HTERT RPE-1 (cell line): ENCODE data around the gene CTR9.

Experiments
- in situ Hi-C: fragments of 300-500 bp; cut with MboI; formaldehyde crosslinking; loops from 4 replicates; pipeline ENCODE4 v1.14.3; 2020; ENCODE audit warnings: low sequenced_read_pairs

The CTR9 gene

DNA sequence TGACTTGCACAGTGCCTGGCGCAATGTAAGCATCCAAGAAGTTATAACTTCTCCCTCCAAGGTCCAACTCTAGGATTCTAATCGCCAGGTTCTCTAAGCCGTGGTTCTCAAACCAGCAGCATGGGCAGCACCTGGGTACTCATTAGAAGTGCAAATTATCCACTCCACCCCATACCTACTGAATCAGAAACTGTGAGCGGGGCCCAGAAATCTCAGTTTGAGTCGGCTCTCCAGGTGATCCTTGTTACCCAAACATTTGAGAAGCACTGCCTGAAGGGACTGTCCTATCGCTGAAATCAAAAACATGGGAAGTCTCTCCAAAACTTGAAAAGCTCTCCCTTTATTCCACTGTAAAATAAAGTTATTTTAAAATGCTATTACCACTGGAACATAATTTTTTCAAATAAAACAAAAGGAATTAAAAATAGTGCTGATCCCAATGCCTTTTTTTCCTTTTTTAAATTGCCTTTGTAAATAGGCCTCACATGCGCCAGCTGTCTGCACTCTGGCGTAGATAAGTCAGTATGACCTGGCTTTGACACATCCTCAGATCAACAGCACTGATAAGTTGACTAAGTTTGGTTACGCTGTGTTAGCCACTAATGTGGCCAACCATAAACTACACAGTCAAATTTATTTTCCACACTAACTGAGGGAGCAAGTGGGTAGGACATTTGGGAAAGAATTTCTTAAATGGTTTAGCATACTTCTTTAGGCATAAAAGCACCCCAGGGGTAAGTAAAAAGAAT lies 8.4 kb upstream of the CTR9 start:
- in situ Hi-C loops: no loop called here

DNA sequence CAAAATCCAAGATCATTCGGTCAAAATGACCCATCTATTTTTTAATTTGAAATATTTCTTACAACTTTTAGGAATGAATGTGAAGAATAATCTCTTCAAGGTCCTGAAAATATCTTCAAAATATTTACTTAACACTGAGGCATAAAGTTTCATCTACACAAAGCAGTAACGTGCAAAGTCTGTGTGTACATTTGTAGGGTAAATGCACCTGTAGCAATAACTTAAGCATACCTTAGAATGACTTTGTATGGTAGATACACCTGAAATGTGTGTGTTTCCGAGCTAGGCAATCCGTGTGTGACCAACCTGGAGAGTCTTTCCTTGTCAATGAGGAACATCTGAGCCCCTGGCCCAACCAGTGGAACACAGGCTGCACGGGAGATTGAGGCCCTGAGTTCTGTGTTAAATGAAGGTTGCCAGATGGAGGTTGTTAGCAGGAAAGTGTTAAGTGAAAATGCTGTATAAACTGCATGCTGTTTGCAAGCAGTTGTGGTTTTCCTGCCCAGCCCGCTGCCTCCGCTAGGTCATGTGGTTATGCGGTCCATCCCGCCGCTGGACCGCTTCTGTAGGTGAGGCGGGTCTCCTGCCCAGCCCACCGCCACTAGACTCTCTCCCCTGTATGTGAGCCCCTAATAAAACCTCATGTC lies 7.6 kb upstream of the CTR9 start:
- in situ Hi-C loops: no loop called here

DNA sequence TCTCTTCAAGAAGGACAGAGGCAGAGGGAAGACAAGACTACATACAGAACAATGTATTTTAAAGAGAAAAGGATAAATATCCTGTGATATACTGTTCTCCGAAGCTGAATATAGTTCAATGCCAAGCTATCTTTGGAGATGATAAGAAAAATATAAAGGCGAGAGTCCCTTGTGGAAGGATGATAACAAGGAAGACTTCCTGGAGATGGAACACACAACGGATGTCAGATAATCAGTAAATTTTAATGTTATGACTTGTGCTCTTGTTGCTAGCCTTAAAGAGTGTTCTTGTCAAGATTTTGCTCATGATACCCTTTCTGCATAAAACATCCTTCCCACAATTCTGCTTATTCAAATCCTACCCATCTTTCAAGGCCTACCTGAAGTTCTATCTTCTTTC lies 6.8 kb upstream of the CTR9 start:
- in situ Hi-C loops: no loop called here

- in situ Hi-C loops: no loop called here
Measured at GRCh38 chr11:10746871-10747270, 4.2 kb upstream of the CTR9 start.

- in situ Hi-C loops: no loop called here
Measured at GRCh38 chr11:10747733-10748132, 3.3 kb upstream of the CTR9 start.

- in situ Hi-C loops: no loop called here
Measured at GRCh38 chr11:10749476-10749875, 1.6 kb upstream of the CTR9 start.

DNA sequence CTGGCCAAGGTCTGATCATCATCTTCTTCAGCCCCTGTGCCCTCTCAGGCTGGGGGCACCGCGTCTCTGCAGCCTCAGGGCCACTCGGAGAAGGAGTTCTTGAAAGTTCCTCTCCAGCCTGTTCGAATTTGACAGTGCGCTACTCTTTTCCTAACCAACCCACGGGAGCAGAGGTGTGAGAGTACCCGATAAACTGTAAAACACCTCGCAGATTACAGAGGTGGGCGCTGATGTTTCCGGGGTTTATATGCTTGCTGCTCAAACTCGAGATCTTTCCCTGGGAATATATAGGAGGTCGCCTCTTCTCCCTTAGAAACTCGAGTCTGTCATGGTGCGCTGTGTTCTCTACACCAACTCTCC lies 515 bp downstream of the CTR9 start:
- in situ Hi-C loops: no loop called here

DNA sequence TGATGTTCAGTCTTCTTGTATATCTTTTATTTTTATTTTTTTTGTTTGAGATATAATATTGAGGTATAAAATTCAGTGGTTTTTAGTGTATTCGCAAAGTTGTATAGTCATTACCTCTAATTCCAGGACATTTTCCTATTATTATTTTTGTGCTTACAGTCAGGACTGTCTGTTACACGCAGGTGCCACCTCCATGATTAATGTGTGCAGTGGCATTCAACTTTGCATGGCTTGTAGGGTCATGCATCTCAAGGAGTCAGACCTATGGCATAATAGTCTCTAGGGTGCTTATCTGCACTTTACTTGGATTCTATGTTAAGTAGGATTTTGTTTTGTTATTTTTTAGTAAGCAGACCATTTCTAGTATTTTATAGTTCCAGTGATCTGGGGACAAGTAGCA lies 1.0 kb downstream of the CTR9 start:
- in situ Hi-C loops: no loop called here

- in situ Hi-C loops: no loop called here
Measured at GRCh38 chr11:10752486-10752885, 1.4 kb downstream of the CTR9 start.

DNA sequence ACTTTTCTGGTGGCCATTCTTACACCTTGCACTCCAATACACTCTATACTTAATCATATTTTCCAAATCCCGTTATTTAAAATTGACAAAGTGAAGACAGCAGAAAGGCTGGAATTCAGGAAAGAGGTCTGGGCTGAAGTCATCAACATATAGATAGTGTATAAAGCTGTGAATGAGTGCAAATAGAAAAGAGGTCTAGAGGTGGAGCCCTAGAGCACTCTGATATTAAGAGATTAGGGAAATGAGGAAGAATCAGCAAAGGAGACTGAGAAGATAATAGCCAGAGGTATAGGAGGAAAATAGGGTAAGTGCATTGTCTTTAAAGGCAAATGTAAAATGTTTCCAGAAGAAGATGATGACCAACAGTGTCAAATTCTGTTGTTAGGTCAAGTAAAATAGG lies 7.9 kb downstream of the CTR9 start:
- in situ Hi-C loops: no loop called here

GRCh38 chr11:10761085-10761698 lies 10.1 kb downstream of the CTR9 start:
- in situ Hi-C loops: no loop called here

GRCh38 chr11:10762185-10762584 lies 11.1 kb downstream of the CTR9 start:
- in situ Hi-C loops: no loop called here

GRCh38 chr11:10762913-10763421 lies 11.9 kb downstream of the CTR9 start:
- in situ Hi-C loops: no loop called here

DNA sequence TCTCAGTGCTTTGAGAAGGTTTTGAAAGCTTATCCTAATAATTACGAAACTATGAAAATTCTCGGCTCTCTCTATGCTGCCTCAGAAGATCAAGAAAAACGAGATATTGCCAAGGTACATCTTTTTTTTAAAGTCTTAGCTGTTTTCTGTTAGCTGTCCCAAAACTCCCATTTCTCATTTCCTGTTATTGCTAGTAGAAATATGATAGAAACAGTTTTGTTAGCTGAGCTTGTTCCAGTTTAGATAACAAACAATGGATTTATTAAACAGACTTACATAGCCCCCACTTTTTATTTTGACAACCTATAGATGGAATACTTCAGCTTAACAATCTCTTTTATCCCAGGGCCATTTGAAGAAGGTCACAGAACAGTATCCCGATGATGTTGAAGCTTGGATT lies 12.7 kb downstream of the CTR9 start:
- in situ Hi-C loops: no loop called here

- in situ Hi-C loops: no loop called here
Measured at GRCh38 chr11:10764412-10764811, 13.4 kb downstream of the CTR9 start.

DNA sequence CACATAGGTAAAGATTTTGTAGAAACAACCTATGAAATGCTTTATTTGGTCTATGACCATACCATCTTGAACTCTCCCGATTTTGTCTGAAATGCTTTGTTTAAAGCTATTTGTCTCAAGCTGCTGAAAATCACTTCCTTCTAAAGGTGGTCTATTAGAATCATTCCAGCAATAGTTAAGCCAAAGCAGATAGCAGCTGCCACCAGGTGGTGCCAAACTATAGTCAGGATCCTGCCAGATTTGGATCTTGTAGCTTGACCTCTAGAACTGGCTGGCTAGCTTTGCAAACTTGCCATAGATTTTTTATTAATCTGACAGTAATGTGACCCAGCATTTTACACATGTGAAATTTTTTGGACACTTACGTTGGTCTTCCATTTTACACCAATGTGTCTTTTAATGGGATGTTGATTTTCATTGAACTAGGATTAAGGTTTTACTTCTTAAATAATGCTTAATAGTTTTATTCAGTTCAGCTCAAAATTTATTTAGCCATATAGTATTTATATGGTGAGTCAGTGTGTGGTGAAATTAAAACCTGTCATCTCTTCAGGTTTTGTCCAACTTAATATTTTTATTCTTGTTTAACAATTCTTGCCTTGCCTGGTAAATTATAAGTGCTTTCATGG lies 19.7 kb downstream of the CTR9 start:
- in situ Hi-C loops: no loop called here

- in situ Hi-C loops: no loop called here
Measured at GRCh38 chr11:10771457-10771856, 20.4 kb downstream of the CTR9 start.

DNA sequence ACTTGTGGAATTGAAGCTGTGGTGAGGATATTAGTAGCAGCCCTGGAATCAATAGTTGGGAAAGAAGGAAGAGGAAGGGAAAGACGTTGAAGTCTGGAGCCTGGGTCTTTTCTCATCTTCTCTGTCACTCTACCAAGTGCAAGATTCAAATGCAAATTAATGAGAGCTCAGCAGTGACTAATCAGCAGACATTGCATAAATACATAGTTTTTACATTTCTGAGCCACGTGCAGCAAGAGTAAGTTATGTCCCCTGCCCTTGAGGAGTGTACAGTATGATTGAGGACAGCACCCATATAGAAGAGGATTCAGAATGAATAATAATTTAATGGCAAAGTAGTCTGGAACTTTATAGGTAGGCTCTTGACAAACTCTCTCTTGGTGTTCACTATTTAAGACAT lies 23.8 kb downstream of the CTR9 start:
- in situ Hi-C loops: no loop called here

DNA sequence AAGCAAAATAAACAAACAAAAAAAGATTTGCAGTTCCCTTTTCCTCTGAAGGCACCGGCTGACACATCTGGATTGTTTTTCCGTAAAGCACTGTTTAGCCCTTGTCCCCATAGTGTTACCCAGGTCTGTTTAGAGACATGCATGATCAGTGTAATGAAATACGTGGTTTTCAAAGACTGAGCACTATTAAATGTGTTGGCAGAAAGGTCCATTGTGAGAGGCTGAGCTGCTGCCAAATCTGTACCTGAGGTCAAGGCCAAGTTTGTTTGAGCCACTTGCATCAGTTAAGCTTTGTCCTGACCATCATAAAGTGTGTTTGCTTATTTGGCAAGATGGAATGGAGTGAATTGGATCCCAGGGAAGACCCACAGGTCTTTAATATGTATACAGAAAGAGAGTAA lies 26.3 kb downstream of the CTR9 start:
- in situ Hi-C loops: no loop called here

DNA sequence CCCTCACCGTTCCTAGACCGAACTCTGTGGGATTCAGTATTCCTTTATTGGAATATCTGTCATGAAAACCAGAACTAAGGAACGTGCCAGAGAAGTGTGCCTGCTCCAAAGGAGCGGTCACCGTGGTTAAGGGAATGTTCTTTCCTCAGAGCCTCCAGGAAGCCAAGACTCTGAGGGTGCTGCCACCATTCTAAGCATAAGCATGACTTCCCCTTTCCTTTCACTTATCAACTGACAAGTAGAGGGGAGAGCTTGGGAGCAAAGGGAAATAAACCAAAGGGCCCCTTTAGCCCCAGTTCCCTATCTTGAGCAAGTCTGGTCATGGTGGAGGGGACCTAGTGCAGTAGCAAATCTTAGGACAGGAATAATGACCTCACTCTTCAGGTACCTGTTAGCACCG lies 26.8 kb downstream of the CTR9 start:
- in situ Hi-C loops: no loop called here

- in situ Hi-C loops: no loop called here
Measured at GRCh38 chr11:10778217-10778970, 27.3 kb downstream of the CTR9 start.
